H1 (cell line): ENCODE results near the gene RBM6. TPM values are rescaled to one million over a fixed set of nuclear protein-coding genes. Genes with fewer than 3 reads are reported as not detected.

Experiments
- CHD7 ChIP-seq: fragments of 300-600 bp; sonication (generic); IDR thresholded peaks from 2 replicates; pipeline ENCODE4 v1.7.1; 2012; ENCODE audit warnings: low read length, moderate library complexity, mild to moderate bottlenecking, inconsistent platforms; ENCODE audit not compliant: insufficient replicate concordance
- polyA plus RNA-seq, 7 experiments: library from polyadenylated mRNA; depleted of rRNA in 3 of 7; stranded (reverse) in 5 of 7; unstranded in 2 of 7; fragments of >200 nt in 5 of 7; fragments of 200-250 nt in 2 of 7; gene quantifications; 1 replicate in 5 of 7; 2 replicates in 1 of 7; 4 replicates in 1 of 7; pipeline versions ENCODE4 v1.2.1 to v1.2.3, GENCODE V29; 2011 to 2013; ENCODE audit warnings: missing spikeins in 2 of 7, mixed read lengths in 2 of 7
- total RNA-seq: library from RNA; stranded (reverse); fragmentation: NEBNext Ultra II Directional; extraction: Animal tissue kit (Norgen Biotek cat#: 25700); gene quantifications from 2 replicates; pipeline ENCODE4 v1.2.1, GENCODE V29; 2021

Gene RBM6
- total and polyA plus RNA-seq, 2 of the 8 experiments (the other 6 are each of a cell fraction or from before 2014, with no cell fraction given): 30.6 to 80.1 TPM

GRCh38 chr3:49911124-49911420, 28.9 kb upstream of the RBM6 start (continued):
- TF ChIP-seq CHD7: no peak
